Uterus (tissue), 2 donors: ENCODE results near the gene TMEM178B.

Source experiments
- POLR2A ChIP-seq, 2 donors: fragments of 450-650 bp; IDR thresholded peaks; one replicate each; pipeline ENCODE4 v1.6.1; 2016; ENCODE audit warnings: antibody characterized with exemption in 2 of 2, mild to moderate bottlenecking in 1 of 2, moderate library complexity in 1 of 2
- TF ChIP-seq, protein P1 (sequence below), 4 experiments: fragments of 200-600 bp in 2 of 4; fragments of 450-650 bp in 2 of 4; sonication (generic) in 2 of 4; IDR thresholded peaks; one replicate each; pipeline ENCODE4 v1.5.1; 2016 to 2019; ENCODE audit warnings: antibody characterized with exemption in 4 of 4, mild to moderate bottlenecking in 2 of 4, moderate library complexity in 1 of 4

DNA sequence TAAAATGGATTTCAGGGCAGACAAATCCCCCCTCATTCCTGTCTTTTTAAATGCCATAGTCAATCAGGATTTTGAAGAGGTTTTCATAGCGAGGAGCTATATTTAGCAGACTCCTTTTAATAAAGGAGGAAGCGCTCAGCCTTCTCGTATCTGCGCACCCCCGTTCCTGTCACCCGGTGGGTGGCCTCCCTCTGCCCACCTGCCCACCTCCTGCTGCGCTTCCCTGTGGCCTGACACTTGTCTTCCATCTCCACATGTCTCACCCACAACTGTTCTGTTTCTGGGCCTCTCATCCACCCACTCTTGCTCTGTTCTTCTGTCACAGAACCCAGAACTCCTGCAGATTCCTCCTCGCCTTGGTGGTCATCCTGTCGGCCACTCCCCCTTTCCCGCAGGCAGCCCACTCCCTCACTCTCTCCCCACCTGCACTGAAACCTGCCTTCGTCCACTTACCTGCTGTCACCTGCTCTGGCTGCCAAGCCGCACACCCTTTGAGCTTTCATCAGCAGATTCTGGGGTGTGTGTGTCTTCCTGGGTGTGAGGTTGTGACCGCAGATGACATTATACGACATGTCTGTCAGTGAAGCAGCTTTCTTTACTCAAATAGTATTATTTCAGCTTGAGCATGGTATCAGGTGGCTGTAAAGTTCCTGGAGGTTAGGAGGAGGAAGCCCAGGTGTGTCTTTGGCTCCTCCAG, 313.8 kb downstream of the TMEM178B start:
- TF ChIP-seq, protein P1, sequence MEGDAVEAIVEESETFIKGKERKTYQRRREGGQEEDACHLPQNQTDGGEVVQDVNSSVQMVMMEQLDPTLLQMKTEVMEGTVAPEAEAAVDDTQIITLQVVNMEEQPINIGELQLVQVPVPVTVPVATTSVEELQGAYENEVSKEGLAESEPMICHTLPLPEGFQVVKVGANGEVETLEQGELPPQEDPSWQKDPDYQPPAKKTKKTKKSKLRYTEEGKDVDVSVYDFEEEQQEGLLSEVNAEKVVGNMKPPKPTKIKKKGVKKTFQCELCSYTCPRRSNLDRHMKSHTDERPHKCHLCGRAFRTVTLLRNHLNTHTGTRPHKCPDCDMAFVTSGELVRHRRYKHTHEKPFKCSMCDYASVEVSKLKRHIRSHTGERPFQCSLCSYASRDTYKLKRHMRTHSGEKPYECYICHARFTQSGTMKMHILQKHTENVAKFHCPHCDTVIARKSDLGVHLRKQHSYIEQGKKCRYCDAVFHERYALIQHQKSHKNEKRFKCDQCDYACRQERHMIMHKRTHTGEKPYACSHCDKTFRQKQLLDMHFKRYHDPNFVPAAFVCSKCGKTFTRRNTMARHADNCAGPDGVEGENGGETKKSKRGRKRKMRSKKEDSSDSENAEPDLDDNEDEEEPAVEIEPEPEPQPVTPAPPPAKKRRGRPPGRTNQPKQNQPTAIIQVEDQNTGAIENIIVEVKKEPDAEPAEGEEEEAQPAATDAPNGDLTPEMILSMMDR (IDR thresholded peaks at IDR 0.05), result no peak
- TF ChIP-seq POLR2A (IDR thresholded peaks at IDR 0.05), result no peak
